ENCODE measurements around the gene BAZ2B.
"Not testable (repeated sequence)": the region's sequence is repeated elsewhere in the genome, so short reads cannot be mapped to it uniquely, and the experiment has no call there.

Gene BAZ2B, protein sequence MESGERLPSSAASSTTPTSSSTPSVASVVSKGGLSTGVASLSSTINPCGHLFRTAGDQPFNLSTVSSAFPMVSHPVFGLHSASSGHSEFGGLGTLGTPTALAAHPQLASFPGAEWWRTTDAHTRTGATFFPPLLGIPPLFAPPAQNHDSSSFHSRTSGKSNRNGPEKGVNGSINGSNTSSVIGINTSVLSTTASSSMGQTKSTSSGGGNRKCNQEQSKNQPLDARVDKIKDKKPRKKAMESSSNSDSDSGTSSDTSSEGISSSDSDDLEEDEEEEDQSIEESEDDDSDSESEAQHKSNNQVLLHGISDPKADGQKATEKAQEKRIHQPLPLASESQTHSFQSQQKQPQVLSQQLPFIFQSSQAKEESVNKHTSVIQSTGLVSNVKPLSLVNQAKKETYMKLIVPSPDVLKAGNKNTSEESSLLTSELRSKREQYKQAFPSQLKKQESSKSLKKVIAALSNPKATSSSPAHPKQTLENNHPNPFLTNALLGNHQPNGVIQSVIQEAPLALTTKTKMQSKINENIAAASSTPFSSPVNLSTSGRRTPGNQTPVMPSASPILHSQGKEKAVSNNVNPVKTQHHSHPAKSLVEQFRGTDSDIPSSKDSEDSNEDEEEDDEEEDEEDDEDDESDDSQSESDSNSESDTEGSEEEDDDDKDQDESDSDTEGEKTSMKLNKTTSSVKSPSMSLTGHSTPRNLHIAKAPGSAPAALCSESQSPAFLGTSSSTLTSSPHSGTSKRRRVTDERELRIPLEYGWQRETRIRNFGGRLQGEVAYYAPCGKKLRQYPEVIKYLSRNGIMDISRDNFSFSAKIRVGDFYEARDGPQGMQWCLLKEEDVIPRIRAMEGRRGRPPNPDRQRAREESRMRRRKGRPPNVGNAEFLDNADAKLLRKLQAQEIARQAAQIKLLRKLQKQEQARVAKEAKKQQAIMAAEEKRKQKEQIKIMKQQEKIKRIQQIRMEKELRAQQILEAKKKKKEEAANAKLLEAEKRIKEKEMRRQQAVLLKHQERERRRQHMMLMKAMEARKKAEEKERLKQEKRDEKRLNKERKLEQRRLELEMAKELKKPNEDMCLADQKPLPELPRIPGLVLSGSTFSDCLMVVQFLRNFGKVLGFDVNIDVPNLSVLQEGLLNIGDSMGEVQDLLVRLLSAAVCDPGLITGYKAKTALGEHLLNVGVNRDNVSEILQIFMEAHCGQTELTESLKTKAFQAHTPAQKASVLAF (N-terminal part only)

DNA sequence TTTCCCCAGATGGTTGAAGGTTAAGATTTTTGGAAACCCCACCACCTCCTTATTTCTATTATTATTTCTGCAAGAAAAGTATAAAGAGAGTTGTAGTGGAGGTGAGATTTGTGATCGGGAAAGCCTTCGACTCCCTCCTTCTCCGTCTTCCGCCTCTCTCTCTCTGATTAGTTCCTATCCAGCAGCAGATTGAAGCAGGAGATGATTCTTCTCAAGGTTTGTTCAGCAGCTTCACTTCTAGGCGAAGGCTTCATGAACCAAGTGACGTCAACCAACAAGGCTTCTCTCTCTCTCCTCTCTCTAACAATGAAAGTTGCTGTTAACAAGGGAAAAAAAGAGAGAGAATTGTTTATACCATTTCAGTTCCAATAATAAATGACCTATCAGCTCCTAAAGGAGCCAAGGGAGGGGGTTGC lies at the start of gene BAZ2B:
BAZ2B (minus strand) TSS at position 263 of the 416 bp plus-strand sequence. CDS start 137,829 bp downstream, outside the sequence.
- no peak for DNase-seq (ENCODE audit: low spot score)

DNA sequence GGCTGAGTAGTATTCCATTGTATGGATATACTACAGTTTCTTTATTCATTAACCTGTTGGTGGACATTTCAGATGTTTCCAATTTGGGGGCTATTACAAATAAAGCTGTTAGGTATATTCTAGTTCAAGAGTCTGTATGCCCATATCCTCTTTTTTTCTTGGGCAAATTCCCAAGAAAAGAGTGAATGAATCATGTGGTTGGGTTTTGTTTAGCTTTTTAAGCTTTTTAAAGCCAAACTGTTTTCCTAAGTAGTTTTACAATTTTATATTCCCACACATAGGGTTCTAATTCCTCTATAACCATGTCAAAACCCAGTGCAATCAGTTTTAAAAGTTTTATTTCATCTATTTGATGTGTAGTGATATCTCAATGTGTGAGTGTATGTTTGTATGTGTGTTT lies 44.9 kb upstream of the BAZ2B start:
- DNase-seq (ENCODE audit: low spot score): no peak

DNA sequence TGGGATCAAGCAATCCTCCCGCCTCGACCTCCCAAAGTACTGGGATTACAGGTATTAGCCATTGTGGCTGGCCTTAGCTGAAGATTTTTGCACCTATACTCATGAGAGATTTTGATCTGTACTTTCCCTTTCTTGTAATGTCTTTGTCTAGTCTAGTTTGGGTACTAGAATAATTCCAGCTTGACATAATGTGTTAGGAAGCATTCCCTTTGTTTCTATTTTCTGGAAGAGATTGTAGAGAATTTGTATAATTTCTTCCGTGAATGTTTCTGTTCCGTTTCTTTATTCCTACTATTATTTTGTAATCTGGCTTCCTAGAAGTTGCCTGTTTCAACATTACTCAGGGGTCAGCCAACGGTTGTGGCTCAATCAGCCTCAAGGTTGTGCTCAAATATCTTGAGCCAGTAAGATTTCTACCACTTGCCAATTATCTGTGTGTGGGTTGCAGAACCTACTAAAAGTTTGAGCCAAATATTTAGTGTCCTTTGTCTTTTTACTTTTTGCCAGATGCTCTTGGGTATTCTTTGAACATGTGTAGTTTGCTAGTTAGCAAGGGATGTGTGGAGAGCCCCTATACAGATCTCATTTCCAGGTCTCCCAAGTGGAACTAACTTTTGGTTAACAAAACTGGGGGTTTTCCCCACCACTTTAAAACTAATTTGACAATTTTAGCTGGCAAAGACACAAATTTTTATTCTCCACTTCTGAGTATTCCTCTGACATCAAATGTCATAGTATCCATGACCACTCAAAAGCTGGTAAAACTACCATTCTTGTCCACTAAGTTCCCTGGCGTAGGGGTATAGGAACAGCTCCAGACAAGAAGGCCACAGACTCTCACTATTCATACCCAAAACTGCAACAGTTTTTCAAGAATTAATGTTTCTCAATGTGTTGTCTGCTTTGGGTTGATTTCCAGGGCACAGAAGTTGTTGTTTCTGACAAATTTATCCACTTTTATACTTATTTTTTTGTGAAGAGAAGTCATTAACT lies 42.8 kb upstream of the BAZ2B start:
- DNase-seq (ENCODE audit: low spot score): no peak

DNA sequence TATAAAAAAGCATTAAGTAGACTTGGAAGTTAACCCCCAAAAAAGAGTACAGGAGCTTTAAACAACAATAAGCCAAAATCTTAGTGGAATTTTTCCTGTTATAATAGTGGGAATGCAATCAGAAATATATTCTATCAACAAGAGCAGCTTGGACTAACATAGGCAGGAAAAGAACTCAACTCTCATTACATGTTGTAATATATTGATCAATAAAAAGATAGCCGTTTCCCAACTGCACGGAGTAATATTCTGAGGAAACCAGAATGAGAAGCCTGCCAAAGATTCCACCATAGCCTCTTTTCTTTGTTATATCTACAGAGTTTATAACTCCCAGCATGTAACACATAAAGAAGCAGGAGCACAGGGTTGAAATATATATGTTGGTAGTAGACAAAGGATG lies 37.6 kb upstream of the BAZ2B start:
- DNase-seq (ENCODE audit: low spot score): no peak

DNA sequence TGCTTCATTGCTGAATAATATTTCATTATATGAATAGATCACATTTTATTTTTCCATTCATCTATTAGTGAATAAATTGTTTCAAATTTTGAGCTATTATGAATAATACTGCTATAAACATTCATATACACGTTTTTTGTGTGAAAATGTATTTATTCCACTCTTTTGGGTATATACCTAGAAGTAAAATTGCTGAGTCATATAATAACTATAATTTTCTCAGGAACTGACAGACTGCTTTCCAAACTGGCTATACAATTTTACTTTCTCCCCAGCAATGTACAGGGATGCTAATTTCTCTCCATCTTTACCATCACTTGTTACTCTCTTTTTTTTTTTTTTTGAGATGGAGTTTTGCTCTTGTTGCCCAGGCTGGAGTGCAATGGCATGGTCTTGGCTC lies 35.5 kb upstream of the BAZ2B start:
- DNase-seq (ENCODE audit: low spot score): no peak

DNA sequence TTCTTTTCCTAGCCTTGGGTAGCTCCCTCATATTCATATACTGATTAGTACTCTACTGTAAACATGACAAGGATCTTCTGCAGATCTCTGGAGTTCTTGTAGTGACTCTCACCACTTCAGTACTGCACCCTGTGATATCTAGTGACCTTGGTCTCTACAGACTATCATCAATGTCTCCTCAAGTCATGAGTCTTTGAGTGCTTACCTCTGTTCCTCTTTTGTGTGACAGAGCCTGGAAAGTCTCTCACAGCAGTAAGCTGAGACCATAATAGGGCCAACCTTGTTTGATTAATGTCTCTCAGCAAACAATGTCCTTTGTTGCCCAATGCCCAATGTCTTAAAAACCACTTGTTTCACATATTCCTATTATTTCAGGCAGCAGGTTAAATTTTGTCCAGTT lies 34.2 kb upstream of the BAZ2B start:
- DNase-seq (ENCODE audit: low spot score): no peak

DNA sequence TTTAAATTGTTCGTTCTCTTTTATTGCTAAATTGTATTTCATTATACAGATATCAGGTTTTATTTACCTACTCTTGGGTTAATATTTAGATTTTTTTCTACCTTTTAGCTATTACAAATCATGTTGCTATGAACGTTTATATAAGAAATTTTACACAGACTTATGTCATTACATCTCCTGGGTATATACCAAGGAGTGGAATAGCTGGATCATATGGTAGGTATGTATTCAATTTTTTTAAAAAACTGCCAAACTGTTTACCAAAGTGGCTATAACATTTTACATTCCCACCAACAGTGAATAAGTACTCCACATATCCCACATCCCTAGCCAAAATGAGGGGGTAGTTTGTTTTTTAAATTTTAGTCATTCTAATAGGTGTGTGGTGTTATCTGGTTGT lies 32.3 kb upstream of the BAZ2B start:
- DNase-seq (ENCODE audit: low spot score): no peak

DNA sequence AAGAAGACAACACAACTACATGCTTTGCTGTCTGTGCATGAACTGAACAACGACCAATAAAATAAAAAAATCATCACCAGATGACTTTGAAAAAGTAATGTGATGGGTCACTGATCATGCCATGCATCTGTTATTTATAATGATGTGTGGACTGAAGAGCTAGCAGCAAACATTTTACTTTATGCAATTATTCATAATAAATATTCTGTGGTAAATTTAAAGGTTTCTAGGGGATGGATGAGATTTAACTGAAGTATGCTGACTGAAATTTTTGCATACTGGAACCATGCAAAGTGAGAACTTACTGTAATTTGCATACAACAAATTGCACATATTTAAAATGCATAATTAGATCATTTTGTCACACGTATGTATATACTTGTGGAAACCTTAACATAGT lies 31.3 kb upstream of the BAZ2B start:
- DNase-seq (ENCODE audit: low spot score): no peak

DNA sequence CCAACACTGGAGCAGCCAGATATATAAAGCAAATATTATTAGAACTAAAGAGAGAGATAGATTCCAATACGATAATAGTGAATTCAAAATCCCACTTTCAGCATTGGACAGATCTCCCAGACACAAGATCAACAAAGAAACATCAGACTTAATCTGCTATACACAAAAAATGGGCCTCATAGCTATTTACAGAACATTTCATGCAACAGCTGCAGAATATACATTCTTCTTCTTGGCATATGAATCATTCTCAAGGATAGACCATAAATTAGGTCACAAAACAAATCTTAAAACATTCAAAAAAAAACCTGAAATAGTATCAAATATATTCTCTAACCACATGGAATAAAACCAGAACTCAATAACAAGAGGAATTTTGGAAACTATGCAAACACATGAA lies 23.8 kb upstream of the BAZ2B start:
- DNase-seq (ENCODE audit: low spot score): no peak

DNA sequence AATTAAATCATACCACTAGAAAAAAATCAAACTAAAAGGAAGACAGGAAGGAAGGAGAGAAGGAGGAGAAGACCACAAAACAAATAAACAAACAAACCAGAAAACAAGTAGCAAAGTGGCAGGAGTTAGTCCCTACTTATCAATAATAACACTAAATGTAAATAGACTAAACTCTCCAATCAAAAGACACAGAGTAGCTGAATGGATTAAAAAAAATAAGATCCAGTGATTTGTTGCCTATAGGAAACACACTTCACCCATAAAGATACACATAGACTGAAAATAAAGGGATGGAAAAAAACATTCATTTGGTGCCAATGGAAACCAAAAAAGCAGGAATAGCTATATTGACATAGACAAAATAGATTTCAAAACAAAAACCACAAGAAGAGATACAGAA lies 23.4 kb upstream of the BAZ2B start:
- DNase-seq (ENCODE audit: low spot score): no peak

DNA sequence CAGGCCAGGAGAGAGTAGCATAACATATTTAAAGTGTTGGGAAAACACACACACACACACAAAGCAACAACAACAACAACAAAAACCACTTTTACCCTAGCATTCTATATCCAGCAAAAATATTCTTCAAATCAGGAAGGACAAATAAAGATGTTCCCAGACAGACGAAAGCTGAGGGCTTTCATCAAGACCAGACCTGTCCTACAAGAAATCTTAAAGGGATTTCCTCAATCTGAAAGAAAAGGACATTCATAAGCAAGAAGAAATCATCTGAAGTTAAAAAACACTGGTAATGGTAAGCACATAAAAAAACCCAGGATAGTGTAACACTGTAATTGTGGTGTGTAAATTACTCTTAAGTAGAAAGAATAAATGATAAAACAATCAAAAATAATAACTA lies 22.7 kb upstream of the BAZ2B start:
- no peak for DNase-seq (ENCODE audit: low spot score)

DNA sequence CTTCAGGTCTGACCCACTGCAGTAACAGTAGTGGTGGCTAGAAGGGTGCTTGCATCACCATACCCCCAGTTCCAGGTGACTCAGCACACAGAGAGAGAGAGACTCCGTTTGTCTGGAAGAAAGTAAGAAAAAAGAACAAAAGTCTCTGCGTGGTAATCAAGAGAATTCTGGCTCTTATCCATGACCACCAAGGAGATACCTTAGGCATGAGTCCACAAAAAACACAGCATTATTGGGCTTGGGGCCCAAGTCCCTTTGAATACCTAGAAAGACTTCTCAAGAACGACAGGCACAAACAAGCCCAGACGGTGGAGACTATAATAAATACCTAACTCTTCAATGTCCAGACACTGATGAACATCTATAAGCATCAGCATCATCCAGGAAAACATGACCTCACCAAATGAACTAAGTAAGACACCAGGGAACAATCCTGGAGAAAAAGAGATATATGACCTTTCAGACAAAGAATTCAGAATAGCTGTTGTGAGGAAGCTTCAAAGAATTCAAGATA lies 21.7 kb upstream of the BAZ2B start:
- DNase-seq (ENCODE audit: low spot score): no peak

DNA sequence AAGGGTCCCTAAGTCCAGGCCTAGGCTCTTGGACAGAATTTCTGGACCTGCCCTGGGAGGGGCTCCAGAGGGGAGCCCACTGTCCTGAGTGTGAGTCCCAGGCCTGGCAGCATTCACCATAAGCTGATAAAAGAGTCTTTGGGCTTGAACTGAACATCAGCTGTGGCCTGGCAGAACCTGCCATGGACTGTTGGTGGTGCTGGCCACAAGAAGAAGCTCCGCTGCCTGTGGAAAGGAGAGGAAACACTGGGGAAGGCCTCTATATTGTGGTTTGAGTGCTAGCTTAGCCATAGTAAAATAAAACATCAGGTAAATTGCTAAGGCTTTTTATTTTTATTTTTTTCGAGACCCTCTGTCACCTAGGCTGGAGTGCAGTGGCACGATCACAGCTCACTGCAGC lies 20.9 kb upstream of the BAZ2B start:
- DNase-seq (ENCODE audit: low spot score): no peak

DNA sequence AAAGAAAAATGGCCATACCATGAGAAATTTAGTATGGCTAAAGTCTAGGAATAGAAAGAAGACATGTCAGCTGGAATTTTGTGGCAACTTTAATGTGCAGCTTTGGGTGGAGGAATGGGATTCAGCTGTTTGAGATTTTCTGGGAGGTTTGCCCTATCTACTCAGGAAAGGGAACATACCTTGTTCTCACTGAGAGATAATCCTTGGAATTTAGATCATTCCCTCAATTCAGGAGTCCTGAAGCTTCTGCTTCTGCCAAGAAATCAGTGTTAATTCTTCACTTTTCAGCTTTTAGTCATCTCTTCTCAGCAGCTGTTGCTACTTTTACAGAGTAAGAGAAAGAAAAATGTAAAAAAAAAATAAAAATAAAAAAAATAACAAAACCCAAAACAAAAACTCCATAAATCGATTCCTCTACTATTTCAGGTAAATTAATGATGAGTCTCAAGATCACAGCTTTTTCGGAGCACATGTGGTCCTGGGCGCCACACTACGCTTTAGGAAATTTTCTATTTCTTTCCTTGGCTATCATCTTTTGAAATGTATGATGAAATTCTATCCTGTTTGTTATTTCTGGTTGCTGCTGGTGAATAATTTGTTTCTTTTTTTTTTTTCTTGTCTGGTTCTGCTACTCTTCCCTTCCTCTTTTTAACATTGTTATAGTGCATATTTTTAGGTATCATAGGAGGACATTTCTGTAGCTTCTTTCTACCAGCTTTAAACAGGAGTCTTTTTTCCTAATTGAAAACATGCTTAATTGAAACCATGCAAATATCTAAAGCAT lies 18.9 kb upstream of the BAZ2B start:
- DNase-seq (ENCODE audit: low spot score): no peak

DNA sequence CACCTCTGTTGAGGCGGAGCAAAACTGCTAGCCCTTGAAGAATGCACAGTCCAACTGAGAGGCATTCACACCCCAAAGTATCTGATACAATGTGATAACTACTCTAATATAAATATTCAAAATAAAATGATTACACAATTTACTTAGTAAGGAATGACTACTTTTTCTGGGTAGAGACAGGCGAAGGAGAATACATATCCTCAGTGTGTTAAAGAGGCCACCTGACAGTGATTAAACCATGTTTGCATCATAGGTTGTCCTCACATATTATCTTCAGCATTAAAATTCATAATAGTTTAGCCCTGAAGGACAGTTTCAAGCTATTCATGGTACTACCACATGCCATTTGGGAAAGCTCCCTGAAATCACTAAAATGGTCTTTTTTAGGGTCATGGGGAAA lies 16.9 kb upstream of the BAZ2B start:
- no peak for DNase-seq (ENCODE audit: low spot score)

DNA sequence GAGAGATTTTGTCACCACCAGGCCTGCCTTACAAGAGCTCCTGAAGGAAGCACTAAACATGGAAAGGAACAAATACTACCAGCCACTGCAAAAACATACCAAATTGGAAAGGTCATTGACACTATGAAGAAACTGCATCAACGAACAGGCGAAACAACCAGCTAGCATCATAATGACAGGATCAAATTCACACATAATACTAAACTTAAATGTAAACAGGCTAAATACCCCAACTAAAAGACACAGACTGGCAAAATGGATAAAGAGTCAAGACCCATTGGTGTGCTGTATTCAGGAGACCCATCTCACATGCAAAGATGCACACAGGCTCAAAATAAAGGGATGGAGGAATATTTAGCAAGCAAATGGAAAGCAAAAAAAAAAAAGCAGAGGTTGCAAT lies 9.3 kb upstream of the BAZ2B start:
- not testable (repeated sequence) for DNase-seq (ENCODE audit: low spot score)

DNA sequence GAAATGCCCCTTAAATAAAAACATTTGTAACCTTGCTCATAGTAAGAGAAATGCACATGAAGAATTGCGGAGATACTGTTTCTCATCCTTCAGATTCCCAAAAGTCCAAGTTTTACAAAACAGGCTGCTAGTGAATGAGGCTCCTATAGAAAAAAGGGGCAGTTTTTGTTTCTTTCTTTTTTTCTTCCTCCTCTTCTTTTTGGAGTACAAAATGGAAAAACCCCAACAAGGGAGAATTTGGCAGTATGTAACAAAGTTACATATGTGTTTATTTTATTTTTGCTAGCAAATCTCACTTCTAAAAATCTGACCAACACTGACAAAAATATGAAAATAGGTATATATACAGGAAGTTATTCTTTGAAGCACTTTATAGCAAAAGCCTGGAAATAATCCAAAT lies 7.1 kb upstream of the BAZ2B start:
- no peak for DNase-seq (ENCODE audit: low spot score)

DNA sequence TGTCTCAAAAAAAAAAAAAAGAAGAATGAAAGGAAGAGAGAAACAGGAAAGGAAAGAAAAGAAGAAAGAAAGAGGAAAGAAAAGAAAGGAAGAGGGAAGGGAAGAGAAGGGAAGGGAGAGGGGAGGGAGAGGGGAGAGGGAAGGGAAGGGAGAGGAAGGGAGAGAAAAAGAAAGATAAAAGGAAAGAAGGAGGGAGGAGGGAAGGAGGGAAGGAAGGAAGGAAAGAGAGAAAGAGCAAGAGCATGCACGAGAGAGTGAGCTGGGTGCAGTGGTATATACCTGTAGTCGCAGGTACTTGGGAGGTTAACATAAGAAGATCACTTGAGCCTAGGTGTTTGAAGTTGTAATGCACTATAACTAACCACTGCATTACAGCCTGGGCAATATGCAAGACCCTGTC lies 6.6 kb upstream of the BAZ2B start:
- DNase-seq (ENCODE audit: low spot score): no peak

DNA sequence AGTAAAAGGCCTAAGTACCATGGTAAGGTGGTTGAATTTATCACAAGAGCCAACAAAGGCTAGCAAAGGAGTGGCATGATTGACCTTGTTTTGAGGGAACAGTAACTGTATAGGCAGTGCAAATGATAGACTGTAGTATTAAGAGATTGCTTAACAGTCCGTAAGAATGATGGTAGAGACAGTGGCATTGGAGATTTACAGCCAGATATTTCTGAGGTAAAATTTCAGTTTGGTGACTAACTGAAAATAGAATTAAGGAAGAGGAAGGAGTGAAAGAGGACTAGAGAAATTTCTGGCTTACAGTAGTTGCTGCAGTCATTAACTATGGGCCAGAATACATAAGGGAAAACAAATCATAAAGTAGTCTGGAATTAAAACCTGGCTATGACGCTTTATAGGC lies 4.4 kb upstream of the BAZ2B start:
- no peak for DNase-seq (ENCODE audit: low spot score)

DNA sequence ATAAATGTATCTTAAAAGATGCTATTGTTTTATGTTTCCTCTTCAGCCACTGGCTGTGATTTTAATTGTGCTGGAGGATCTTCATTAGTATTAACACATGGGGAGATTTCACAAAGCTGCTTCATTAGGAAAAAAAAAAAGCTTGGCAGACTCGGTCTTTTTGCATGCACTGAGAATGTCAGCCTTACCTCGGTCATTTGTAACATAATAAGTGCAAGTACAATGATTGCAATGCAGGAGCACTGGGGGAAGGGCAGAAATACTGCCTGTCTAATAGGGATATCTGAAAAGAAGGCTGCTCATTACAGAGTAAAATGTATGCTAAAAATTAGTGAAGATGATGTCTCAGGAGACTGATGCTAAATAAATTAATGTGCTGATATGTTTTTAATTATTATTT lies 1.3 kb upstream of the BAZ2B start:
- no peak for DNase-seq (ENCODE audit: low spot score)

Measured in CD4-positive, alpha-beta T cell treated with Interleukin-15 for 4 hours (primary cell).